DOHH2 (cell line): ENCODE results near the gene GPC6.

Experiments
- EZH2phosphoT487 ChIP-seq: fragments of 200-600 bp; sonication (generic); IDR thresholded peaks from 2 replicates; pipeline ENCODE4 v1.6.1; 2017; ENCODE audit warnings: borderline replicate concordance, mild to moderate bottlenecking, antibody characterized with exemption, low read length, moderate library complexity, mixed read lengths
- TF ChIP-seq, protein P1 (sequence below): fragments of 200-600 bp; sonication (generic); IDR thresholded peaks from one replicate; pipeline ENCODE4 v1.5.1; 2014; ENCODE audit warnings: antibody characterized with exemption, mild to moderate bottlenecking, low read depth, low read length; ENCODE audit not compliant: poor library complexity, severe bottlenecking

DNA sequence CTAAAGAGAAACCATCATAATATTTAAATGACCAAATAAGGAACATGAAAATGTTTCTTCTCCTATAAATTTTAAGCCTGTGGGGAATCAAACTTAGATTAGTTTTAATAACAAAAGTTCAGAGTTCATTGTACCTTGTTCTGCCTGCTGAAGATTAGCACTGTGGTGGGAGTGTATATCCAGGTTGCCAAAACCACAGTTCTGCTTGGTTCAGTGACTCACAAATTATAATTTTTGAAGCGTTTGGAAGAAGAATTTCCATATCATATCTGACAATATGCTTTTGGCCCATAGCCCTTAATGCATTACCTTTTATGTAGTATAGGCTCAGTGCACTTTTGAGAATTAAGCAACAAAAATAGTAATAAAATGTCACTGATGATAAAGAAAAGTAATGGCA, 545.2 kb downstream of the GPC6 start:
- TF ChIP-seq EZH2phosphoT487: no peak
- TF ChIP-seq, protein P1, sequence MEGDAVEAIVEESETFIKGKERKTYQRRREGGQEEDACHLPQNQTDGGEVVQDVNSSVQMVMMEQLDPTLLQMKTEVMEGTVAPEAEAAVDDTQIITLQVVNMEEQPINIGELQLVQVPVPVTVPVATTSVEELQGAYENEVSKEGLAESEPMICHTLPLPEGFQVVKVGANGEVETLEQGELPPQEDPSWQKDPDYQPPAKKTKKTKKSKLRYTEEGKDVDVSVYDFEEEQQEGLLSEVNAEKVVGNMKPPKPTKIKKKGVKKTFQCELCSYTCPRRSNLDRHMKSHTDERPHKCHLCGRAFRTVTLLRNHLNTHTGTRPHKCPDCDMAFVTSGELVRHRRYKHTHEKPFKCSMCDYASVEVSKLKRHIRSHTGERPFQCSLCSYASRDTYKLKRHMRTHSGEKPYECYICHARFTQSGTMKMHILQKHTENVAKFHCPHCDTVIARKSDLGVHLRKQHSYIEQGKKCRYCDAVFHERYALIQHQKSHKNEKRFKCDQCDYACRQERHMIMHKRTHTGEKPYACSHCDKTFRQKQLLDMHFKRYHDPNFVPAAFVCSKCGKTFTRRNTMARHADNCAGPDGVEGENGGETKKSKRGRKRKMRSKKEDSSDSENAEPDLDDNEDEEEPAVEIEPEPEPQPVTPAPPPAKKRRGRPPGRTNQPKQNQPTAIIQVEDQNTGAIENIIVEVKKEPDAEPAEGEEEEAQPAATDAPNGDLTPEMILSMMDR: no peak
